WERI-Rb-1 (cell line): ENCODE data around the gene CD93.

ENCODE experiments used
- DNase-seq: peaks from one replicate; pipeline ENCODE4 v3.0.0-alpha.2; 2020
- H3K27ac ChIP-seq: fragments of 250-450 bp; sonication (Bioruptor Pico); 2 replicates; pipeline ENCODE4 v1.5.1; 2020; ENCODE audit warnings: mild to moderate bottlenecking, moderate library complexity
- H3K27me3 ChIP-seq: fragments of 250-450 bp; sonication (Bioruptor Pico); 2 replicates; pipeline ENCODE4 v1.5.1; 2021; ENCODE audit warnings: mild to moderate bottlenecking, low read depth, moderate library complexity; ENCODE audit not compliant: insufficient read depth, severe bottlenecking
- H3K36me3 ChIP-seq: fragments of 250-450 bp; sonication (Bioruptor Pico); 2 replicates; pipeline ENCODE4 v1.5.1; 2020; ENCODE audit warnings: mild to moderate bottlenecking, moderate library complexity
- H3K4me3 ChIP-seq: 2 replicates; pipeline ENCODE4 v1.5.1; 2011; ENCODE audit warnings: low read depth, mild to moderate bottlenecking, control low read depth, low read length
- H3K9me3 ChIP-seq: fragments of 250-450 bp; sonication (Bioruptor Pico); 2 replicates; pipeline ENCODE4 v1.5.1; 2021; ENCODE audit warnings: mild to moderate bottlenecking, moderate library complexity; ENCODE audit not compliant: severe bottlenecking
- TF ChIP-seq, protein P1 (sequence below): IDR thresholded peaks from 2 replicates; pipeline ENCODE4 v1.5.1; 2011; ENCODE audit warnings: low read depth, mild to moderate bottlenecking, control low read depth, inconsistent platforms, low read length

Gene CD93

DNA sequence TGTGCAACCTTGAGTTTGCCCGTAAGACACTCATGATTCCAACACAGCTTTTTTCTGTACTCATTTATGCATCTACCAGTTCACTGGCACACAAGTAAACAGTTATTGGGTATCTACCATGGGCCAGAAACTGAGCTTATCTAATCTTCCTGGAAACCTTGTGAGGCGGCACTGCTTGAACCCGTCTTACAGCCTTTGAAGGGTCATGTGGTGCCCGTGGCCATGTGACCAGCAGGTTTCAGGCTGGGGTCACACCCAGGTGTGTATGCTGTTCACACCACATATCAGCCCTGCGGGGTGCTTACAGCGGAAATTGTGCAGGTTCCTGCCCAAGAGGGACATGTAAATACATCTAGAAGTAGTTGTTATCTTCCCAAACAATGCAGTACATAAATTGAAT lies 42.7 kb downstream of the CD93 start:
- no peak for DNase-seq
- no peak overlapping the region for H3K27ac ChIP-seq
- no peaks in the 10 kb centered on the region for H3K36me3 ChIP-seq
- peaks cover 98% of the 10 kb centered on the region for H3K27me3 ChIP-seq
- no peaks in the 10 kb centered on the region for H3K9me3 ChIP-seq
- TF ChIP-seq, protein P1, sequence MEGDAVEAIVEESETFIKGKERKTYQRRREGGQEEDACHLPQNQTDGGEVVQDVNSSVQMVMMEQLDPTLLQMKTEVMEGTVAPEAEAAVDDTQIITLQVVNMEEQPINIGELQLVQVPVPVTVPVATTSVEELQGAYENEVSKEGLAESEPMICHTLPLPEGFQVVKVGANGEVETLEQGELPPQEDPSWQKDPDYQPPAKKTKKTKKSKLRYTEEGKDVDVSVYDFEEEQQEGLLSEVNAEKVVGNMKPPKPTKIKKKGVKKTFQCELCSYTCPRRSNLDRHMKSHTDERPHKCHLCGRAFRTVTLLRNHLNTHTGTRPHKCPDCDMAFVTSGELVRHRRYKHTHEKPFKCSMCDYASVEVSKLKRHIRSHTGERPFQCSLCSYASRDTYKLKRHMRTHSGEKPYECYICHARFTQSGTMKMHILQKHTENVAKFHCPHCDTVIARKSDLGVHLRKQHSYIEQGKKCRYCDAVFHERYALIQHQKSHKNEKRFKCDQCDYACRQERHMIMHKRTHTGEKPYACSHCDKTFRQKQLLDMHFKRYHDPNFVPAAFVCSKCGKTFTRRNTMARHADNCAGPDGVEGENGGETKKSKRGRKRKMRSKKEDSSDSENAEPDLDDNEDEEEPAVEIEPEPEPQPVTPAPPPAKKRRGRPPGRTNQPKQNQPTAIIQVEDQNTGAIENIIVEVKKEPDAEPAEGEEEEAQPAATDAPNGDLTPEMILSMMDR, result no peak
- H3K4me3 ChIP-seq, result no peak overlapping the region

DNA sequence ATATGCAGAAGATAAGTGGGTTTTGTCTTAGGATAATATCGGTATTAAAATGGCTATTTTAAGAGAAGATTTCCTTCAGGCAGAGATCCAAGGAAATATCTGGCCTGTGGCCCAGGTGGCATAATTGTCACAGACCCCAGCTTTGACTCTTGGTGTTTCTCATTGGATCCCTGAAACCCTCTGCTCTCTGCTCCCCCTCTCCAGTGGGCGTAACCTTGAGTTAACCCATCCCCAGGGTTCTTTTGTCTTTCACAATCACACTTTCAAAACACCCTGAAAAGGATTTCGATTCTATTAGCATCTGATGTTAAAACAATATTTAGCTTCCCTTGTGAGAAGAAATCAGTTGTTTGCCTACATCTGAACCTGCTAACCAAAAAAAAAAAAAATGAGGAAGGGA lies 43.9 kb downstream of the CD93 start:
- DNase-seq, result no peak
- H3K4me3 ChIP-seq, result no peak overlapping the region
- no peaks in the 10 kb centered on the region for H3K9me3 ChIP-seq
- no peaks in the 10 kb centered on the region for H3K36me3 ChIP-seq
- peaks cover 98% of the 10 kb centered on the region for H3K27me3 ChIP-seq
- H3K27ac ChIP-seq, result no peak overlapping the region
- TF ChIP-seq, protein P1, result no peak

DNA sequence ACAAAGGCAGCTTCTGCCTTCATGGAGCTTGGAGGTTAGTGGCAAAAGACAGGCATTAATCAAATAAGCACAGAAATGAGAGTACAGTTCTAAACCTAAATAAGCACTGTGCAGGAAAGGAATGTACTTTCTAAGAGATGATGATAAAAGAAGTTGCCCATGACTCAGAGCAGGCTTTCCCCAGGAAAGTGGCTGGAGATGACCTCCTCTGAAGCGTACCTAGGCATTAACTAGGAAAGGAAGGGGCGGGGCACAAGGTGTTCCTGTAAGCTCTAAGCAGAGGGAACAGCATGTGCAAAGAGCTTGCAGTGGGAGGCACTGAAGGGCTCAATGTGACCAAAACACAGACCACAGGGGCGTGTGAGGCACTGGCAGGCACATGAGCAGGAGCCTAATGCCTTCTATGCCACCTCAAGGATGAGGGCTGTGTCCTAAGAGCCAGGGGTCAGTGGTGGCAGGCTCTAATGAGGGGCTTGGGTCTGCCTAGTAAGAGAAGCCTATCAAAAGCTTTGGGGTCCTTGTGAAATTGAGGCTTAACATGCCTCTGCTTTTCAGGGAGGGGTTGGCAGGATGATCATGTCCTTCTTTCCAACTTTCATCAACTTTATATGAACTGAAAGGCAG lies 46.1 kb downstream of the CD93 start:
- no peak for DNase-seq
- H3K4me3 ChIP-seq, result no peak overlapping the region
- peaks cover 95% of the 10 kb centered on the region for H3K27me3 ChIP-seq
- no peak overlapping the region for H3K27ac ChIP-seq
- TF ChIP-seq, protein P1, result no peak
- no peaks in the 10 kb centered on the region for H3K9me3 ChIP-seq
- H3K36me3 ChIP-seq, result no peaks in the 10 kb centered on the region

GRCh38 chr20:23039136-23039875 lies 46.8 kb downstream of the CD93 start:
- Histone ChIP-seq H3K27ac (no peak overlapping the region), H3K36me3 (no peaks in the 10 kb centered on the region), H3K27me3 (peaks cover 94% of the 10 kb centered on the region), H3K4me3 (no peak overlapping the region), H3K9me3 (no peaks in the 10 kb centered on the region)
- DNase-seq, result no peak
- TF ChIP-seq, protein P1, result no peak

DNA sequence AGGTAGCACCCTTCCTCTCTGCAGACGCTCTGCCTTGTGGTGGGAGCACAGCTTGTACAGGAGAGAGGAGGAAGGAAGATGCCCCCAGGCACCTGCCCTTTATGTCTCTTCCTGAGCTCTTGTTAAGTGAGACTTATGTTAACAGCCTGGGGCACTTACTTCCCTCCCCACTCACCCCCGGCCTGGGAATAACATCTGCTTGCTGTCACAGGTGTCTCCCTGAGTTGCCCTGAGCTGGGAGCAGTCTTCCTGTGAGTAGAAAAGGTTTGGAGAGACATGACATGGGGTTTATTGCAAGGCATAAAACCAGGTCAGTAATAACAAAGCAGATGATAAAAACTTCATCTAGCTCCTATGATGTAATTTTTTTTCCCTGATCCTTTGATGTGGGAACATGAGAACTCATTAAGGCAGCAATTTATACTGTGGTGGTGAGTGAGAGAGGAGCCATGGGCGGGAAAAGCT lies 49.1 kb downstream of the CD93 start:
- no peaks in the 10 kb centered on the region for H3K36me3 ChIP-seq
- no peaks in the 10 kb centered on the region for H3K9me3 ChIP-seq
- TF ChIP-seq, protein P1, result no peak
- H3K27ac ChIP-seq, result no peak overlapping the region
- no peak overlapping the region for H3K4me3 ChIP-seq
- DNase-seq, result no peak
- H3K27me3 ChIP-seq, result peaks cover 97% of the 10 kb centered on the region

DNA sequence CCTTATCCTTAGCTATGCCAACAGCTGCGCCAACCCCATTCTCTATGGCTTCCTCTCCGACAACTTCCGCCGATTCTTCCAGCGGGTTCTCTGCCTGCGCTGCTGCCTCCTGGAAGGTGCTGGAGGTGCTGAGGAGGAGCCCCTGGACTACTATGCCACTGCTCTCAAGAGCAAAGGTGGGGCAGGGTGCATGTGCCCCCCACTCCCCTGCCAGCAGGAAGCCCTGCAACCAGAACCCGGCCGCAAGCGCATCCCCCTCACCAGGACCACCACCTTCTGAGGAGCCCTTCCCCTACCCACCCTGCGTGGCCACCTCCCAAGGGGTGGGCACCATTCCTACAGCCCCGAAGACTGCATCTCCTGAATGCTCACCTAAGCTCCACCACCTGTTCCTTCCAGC lies 49.8 kb downstream of the CD93 start:
- no peak for DNase-seq
- Histone ChIP-seq H3K36me3 (no peaks in the 10 kb centered on the region), H3K4me3 (no peak overlapping the region), H3K9me3 (no peaks in the 10 kb centered on the region), H3K27me3 (peaks cover 97% of the 10 kb centered on the region), H3K27ac (no peak overlapping the region)
- TF ChIP-seq, protein P1, result no peak
